Left ventricle myocardium inferior (tissue), 1 donor: Measurements from ENCODE around the gene FAF1. TPM values are rescaled to one million over a fixed set of nuclear protein-coding genes. Genes with fewer than 3 reads are reported as not detected.

Source experiments
- DNase-seq: peaks from one replicate; pipeline ENCODE4 v3.0.0-alpha.2; 2020
- H3K27ac ChIP-seq: fragments of 200-600 bp; replicated peaks from 2 replicates; pipeline ENCODE4 v1.8.0; 2021
- H3K27me3 ChIP-seq: fragments of 200-600 bp; 2 replicates; pipeline ENCODE4 v1.8.0; 2021; ENCODE audit warnings: low read depth
- H3K36me3 ChIP-seq: fragments of 200-600 bp; 2 replicates; pipeline ENCODE4 v1.8.0; 2021
- H3K4me1 ChIP-seq: fragments of 200-600 bp; 2 replicates; pipeline ENCODE4 v1.8.0; 2021
- H3K4me3 ChIP-seq: fragments of 200-600 bp; 2 replicates; pipeline ENCODE4 v1.8.0; 2021; ENCODE audit warnings: mild to moderate bottlenecking, moderate library complexity
- H3K9me3 ChIP-seq: fragments of 200-600 bp; replicated peaks from 2 replicates; pipeline ENCODE4 v1.8.0; 2021
- CTCF ChIP-seq: fragments of 200-600 bp; IDR thresholded peaks from 2 replicates; pipeline ENCODE4 v1.8.0; 2021; ENCODE audit warnings: antibody characterized with exemption, mild to moderate bottlenecking, borderline replicate concordance
- intact Hi-C: fragments of 100-400 bp; cut with micrococcal nuclease; formaldehyde crosslinking; loops from one replicate; pipeline ENCODE4 v1.11.0; 2022
- total RNA-seq: library from RNA; stranded (reverse); fragmentation: NEBNext Ultra II Directional; extraction: Animal tissue kit (Norgen Biotek cat#: 25700); gene quantifications from one replicate; pipeline ENCODE4 v1.2.1, GENCODE V29; 2021
- donor health status: DM: no; HTN: yes; CAD: no; lungs with severe emphysema.

Gene FAF1
- total RNA-seq, 1 donor from 2014 or later: 80.0 TPM

GRCh38 chr1:50421366-50421748 is 538.7 kb downstream of the FAF1 start:
- H3K27ac ChIP-seq: no peak overlapping the region
- intact Hi-C loops: no loop called here
- peak overlapping the region; percentile 29 for H3K4me3 ChIP-seq
- no peak for TF ChIP-seq CTCF
- H3K4me1 ChIP-seq: peaks cover 73% of the 10 kb centered on the region
- peaks cover 100% of the 10 kb centered on the region for H3K27me3 ChIP-seq
- DNase-seq: no peak
- H3K9me3 ChIP-seq: no peaks in the 10 kb centered on the region
- no peaks in the 10 kb centered on the region for H3K36me3 ChIP-seq

GRCh38 chr1:50420689-50421365 is 539.2 kb downstream of the FAF1 start:
- intact Hi-C loops: no loop called here
- H3K9me3 ChIP-seq: no peaks in the 10 kb centered on the region
- DNase-seq: no peak
- H3K27ac ChIP-seq: no peak overlapping the region
- no peaks in the 10 kb centered on the region for H3K36me3 ChIP-seq
- peaks cover 76% of the 10 kb centered on the region for H3K4me1 ChIP-seq
- H3K27me3 ChIP-seq: peaks cover 100% of the 10 kb centered on the region
- TF ChIP-seq CTCF: no peak
- H3K4me3 ChIP-seq: peak overlapping the region; percentile 29

GRCh38 chr1:50419907-50420677 is 540.0 kb downstream of the FAF1 start:
- Histone ChIP-seq H3K27me3 (peaks cover 100% of the 10 kb centered on the region), H3K27ac (no peak overlapping the region), H3K4me1 (peaks cover 69% of the 10 kb centered on the region), H3K36me3 (no peaks in the 10 kb centered on the region), H3K9me3 (no peaks in the 10 kb centered on the region), H3K4me3 (no peak overlapping the region)
- no peak for DNase-seq
- intact Hi-C loops: no loop called here
- no peak for TF ChIP-seq CTCF

GRCh38 chr1:50419192-50419906 is 540.7 kb downstream of the FAF1 start:
- Histone ChIP-seq H3K27ac (no peak overlapping the region), H3K4me3 (peak overlapping the region; percentile 60), H3K36me3 (no peaks in the 10 kb centered on the region), H3K9me3 (no peaks in the 10 kb centered on the region), H3K4me1 (peaks cover 61% of the 10 kb centered on the region), H3K27me3 (peaks cover 100% of the 10 kb centered on the region)
- intact Hi-C loops: no loop called here
- no peak for TF ChIP-seq CTCF
- DNase-seq: no peak

DNA sequence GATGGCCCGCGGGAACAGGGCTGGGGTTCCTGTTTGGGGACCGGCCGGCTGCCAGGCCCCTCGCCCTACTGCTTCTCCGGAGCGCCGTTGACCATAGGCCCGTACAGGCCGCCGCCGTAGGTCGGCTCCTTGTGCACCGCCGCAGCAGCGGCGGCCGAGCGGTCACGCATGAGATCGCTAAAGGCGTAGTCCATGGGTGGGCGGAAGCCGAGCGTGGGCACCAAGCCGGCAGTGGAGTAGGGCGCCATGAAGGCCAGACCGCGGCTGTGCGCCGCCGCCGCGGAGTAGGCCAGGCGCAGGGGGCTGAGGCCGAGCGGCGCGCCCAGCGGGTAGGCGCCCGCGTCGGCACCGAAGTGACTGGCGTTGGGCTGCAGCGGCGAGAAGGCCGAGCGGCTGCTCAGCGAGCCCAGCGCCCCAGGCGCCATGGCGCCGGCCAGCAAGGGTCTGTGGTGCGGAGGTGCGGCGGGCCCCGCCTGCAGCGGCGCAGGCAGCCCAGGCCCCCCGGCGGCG is 541.4 kb downstream of the FAF1 start:
- no peak for DNase-seq
- TF ChIP-seq CTCF: no peak

More for the DNA sequence above, 541.4 kb downstream of the FAF1 start:
- peaks cover 2% of the 10 kb centered on the region for H3K9me3 ChIP-seq
- H3K27ac ChIP-seq: no peak overlapping the region
- H3K36me3 ChIP-seq: no peaks in the 10 kb centered on the region
- H3K27me3 ChIP-seq: peaks cover 100% of the 10 kb centered on the region
- intact Hi-C loops: no loop called here
- peaks cover 55% of the 10 kb centered on the region for H3K4me1 ChIP-seq
- peak overlapping the region; percentile 60 for H3K4me3 ChIP-seq
